ENCODE data around the gene C1orf105.

GRCh38 chr1:172414331-172414730 is 6.2 kb upstream of the C1orf105 start:
- TF ChIP-seq POLR2A (IDR thresholded peaks at IDR 0.05), result no peak
- TF ChIP-seq EP300 (IDR thresholded peaks at IDR 0.05), result no peak

Data from gastroesophageal sphincter (tissue), 2 donors.